ENCODE measurements around the gene KLF12.

GRCh38 chr13:74090397-74090796 lies 43.8 kb downstream of the KLF12 start:
- TF ChIP-seq ZNF274 (IDR thresholded peaks at IDR 0.05; ENCODE audit: low read depth, low read length) (no peak), YY1 (IDR thresholded peaks at IDR 0.05; ENCODE audit: insufficient read depth, insufficient read length) (no peak), SUZ12 (IDR thresholded peaks at IDR 0.05; ENCODE audit: extremely low read depth, insufficient read depth, insufficient read length) (no peak)
